K562 (cell line): ENCODE data around the gene KRT14. TPM values are rescaled to one million over a fixed set of nuclear protein-coding genes. Genes with fewer than 3 reads are reported as not detected.
A peak's percentile ranks its signal among the peaks of the same experiment; 100 is the strongest.

Experiments
- ATAC-seq: fragments of 200-7000 bp; cut with Tn5 transposase; 3 replicates; pipeline ENCODE4 v1.9.1; 2020; ENCODE audit warnings: moderate library complexity
- BruUV-seq: library from RNA; stranded (reverse); fragments of 400-500 nt; replicated peaks from 2 replicates; lab custom pipeline; 2021; lab: Mats Ljungman, UMichigan
- CTCF ChIA-PET: fragments of 300-600 bp; formaldehyde crosslinking; extraction: SDS; loops from one replicate; lab custom pipeline; 2021; ENCODE audit warnings: low intra/inter-chr PET ratio; lab: Yijun Ruan, JAX
- POLR2A ChIA-PET: fragments of 300-600, 350-650 bp; sonication (Branson Sonifier 250); formaldehyde crosslinking; extraction: SDS; loops from one replicate; lab custom pipeline; 2021; ENCODE audit warnings: antibody characterized with exemption, inconsistent platforms; lab: Yijun Ruan, JAX
- DNase-seq, 4 experiments: peaks; one replicate each; pipeline versions ENCODE4 v3.0.0 to v3.0.0-alpha.2; 2011 to 2018; ENCODE audit warnings: low spot score in 3 of 4, mixed read lengths in 3 of 4; ENCODE audit errors: extremely low read depth in 1 of 4
- FAIRE-seq: peaks from 2 replicates; lab custom pipeline; 2011; peaks lifted over from hg19 to GRCh38; lab: Jason Lieb, UNC
- H2AFZ ChIP-seq: 2 replicates; pipeline ENCODE4 v1.6.0; 2011; ENCODE audit warnings: low read depth, low read length, control low read depth, inconsistent platforms
- H3K27ac ChIP-seq: fragments of 200-600 bp; 3 replicates; pipeline ENCODE4 v1.8.0; 2011; ENCODE audit warnings: low read depth, mild to moderate bottlenecking, control low read depth, inconsistent platforms, low read length, moderate library complexity, mixed read lengths; ENCODE audit errors: extremely low read depth
- H3K27me3 ChIP-seq, 2 experiments: fragments of 300-600 bp in 1 of 2; 2 replicates in 1 of 2; 3 replicates in 1 of 2; pipeline versions ENCODE4 v1.6.0 to v1.8.0; 2011; ENCODE audit warnings: inconsistent platforms in 2 of 2, low read length in 2 of 2, mild to moderate bottlenecking in 1 of 2, mixed read lengths in 1 of 2, moderate library complexity in 1 of 2; ENCODE audit not compliant: control insufficient read depth in 2 of 2, insufficient read depth in 2 of 2
- H3K36me3 ChIP-seq: fragments of 300-600 bp; 3 replicates; pipeline ENCODE4 v1.8.0; 2011; ENCODE audit warnings: mild to moderate bottlenecking, low read length, inconsistent platforms; ENCODE audit not compliant: control insufficient read depth, insufficient read depth
- H3K4me1 ChIP-seq, 2 experiments: fragments of 200-600 bp in 1 of 2; replicated peaks in 1 of 2; 2 replicates in 1 of 2; 3 replicates in 1 of 2; pipeline versions ENCODE4 v1.5.1 to v1.8.0; 2011; ENCODE audit warnings: inconsistent platforms in 2 of 2, low read length in 2 of 2, mild to moderate bottlenecking in 1 of 2, mixed read lengths in 1 of 2, moderate library complexity in 1 of 2; ENCODE audit not compliant: control insufficient read depth in 2 of 2, insufficient read depth in 2 of 2
- H3K4me2 ChIP-seq: 2 replicates; pipeline ENCODE4 v1.6.1; 2011; ENCODE audit warnings: low read length, control low read depth, inconsistent platforms, mixed read lengths; ENCODE audit not compliant: insufficient read depth
- H3K4me3 ChIP-seq: fragments of 200-600 bp; sonication (generic), shearing (Covaris generic); 2 replicates; pipeline ENCODE4 v1.5.1; 2016; ENCODE audit warnings: control low read depth, inconsistent platforms
- H3K79me2 ChIP-seq: fragments of 200-600 bp; 3 replicates; pipeline ENCODE4 v1.8.0; 2011; ENCODE audit warnings: low read length, inconsistent platforms; ENCODE audit not compliant: control insufficient read depth, insufficient read depth
- H3K9ac ChIP-seq, 2 experiments: 2 replicates each; pipeline versions ENCODE4 v1.6.0 to v1.6.1; 2011; ENCODE audit warnings: low read depth in 2 of 2, low read length in 2 of 2, control low read depth in 1 of 2, inconsistent platforms in 1 of 2, mild to moderate bottlenecking in 1 of 2, mixed read lengths in 1 of 2; ENCODE audit not compliant: insufficient read depth in 1 of 2
- H3K9me1 ChIP-seq: one replicate; pipeline ENCODE4 v1.6.0; 2011; ENCODE audit warnings: inconsistent platforms, mild to moderate bottlenecking, low read length, moderate library complexity; ENCODE audit not compliant: control insufficient read depth, insufficient read depth
- H3K9me3 ChIP-seq: replicated peaks from 2 replicates; pipeline ENCODE4 v1.5.1; 2011; ENCODE audit warnings: low read depth, low read length, inconsistent platforms; ENCODE audit not compliant: control insufficient read depth, insufficient read depth
- H4K20me1 ChIP-seq: replicated peaks from 2 replicates; pipeline ENCODE4 v1.6.1; 2011; ENCODE audit warnings: low read length, inconsistent platforms, mixed read lengths; ENCODE audit not compliant: control insufficient read depth, insufficient read depth
- HDAC6 ChIP-seq: IDR thresholded peaks from 2 replicates; pipeline ENCODE4 v1.6.1; 2012; ENCODE audit warnings: low read depth, mild to moderate bottlenecking, control low read depth, inconsistent platforms, low read length, moderate library complexity
- MXD1 ChIP-seq: fragments of 250-450 bp; sonication (Bioruptor Pico); IDR thresholded peaks from 2 replicates; pipeline ENCODE4 v1.8.0; 2021; ENCODE audit warnings: borderline replicate concordance, mild to moderate bottlenecking, moderate library complexity; ENCODE audit not compliant: poor library complexity, severe bottlenecking
- NFE2 ChIP-seq: IDR thresholded peaks from 2 replicates; pipeline ENCODE4 v1.6.1; 2014; ENCODE audit warnings: antibody characterized with exemption, low read depth
- NR2F6 ChIP-seq: fragments of 450-650 bp; formaldehyde crosslinking; IDR thresholded peaks from 2 replicates; pipeline ENCODE4 v1.4.0; 2020; ENCODE audit warnings: mild to moderate bottlenecking
- PATZ1 ChIP-seq: fragments of 250-450 bp; sonication (Bioruptor Pico); IDR thresholded peaks from 2 replicates; pipeline ENCODE4 v1.5.0; 2020; ENCODE audit warnings: mild to moderate bottlenecking, borderline replicate concordance
- SMARCA4 ChIP-seq: fragments of 450-650 bp; IDR thresholded peaks from 2 replicates; pipeline ENCODE4 v1.6.1; 2016
- ZNF696 ChIP-seq: fragments of 250-450 bp; sonication (Bioruptor Pico); conservative IDR thresholded peaks from 2 replicates; pipeline ENCODE4 v1.4.0; 2020; ENCODE audit warnings: mild to moderate bottlenecking, moderate library complexity
- WGBS: fragments of 100-300 bp; shearing (Covaris generic); methylation state at CpG from one replicate; pipeline ENCODE4 v1.1.6; 2016; ENCODE audit warnings: low coverage, mixed read lengths; ENCODE audit not compliant: insufficient coverage; ENCODE audit errors: missing lambda C conversion rate; 5-methylcytosine and 5-hydroxymethylcytosine counted together
- in situ Hi-C: fragments of 300-500 bp; cut with MboI; formaldehyde crosslinking; loops from 4 replicates; pipeline ENCODE4 v1.15.0; 2018; ENCODE audit warnings: inconsistent platforms, mixed read lengths
- intact Hi-C: fragments of 100-400 bp; cut with micrococcal nuclease; formaldehyde crosslinking; loops from 2 replicates; pipeline ENCODE4 v1.14.2; 2022
- polyA plus RNA-seq, 8 experiments: library from polyadenylated mRNA; depleted of rRNA in 4 of 8; stranded (reverse) in 5 of 8; unstranded in 3 of 8; fragments of >200 nt; fragmentation: Nextera tagmentation in 2 of 8; fragmentation: Illumina TruSeq in 1 of 8; extraction: Ambion mirVana in 2 of 8; extraction: Trizol in 1 of 8; gene quantifications; 2 replicates each; pipeline versions ENCODE4 v1.2.1 to v1.2.3, GENCODE V29; 2011 to 2014; ENCODE audit warnings: inconsistent platforms in 1 of 8, missing spikeins in 1 of 8
- total RNA-seq, 7 experiments: library from RNA; depleted of rRNA in 6 of 7; stranded (reverse); fragments of >200 nt in 6 of 7; fragmentation: Illumina TruSeq in 2 of 7; extraction: Trizol in 2 of 7; gene quantifications; 2 replicates each; pipeline versions ENCODE4 v1.2.1 to v1.2.3, GENCODE V29; 2011 to 2021; ENCODE audit warnings: low replicate concordance in 1 of 7

Gene KRT14
- total and polyA plus RNA-seq, 9 of the 15 experiments (the other 6 are each of a cell fraction or from before 2014, with no cell fraction given), result 0.22 TPM; not detected in 8

GRCh38 chr17:41559548-41559947, 27.1 kb downstream of the KRT14 start (continued):
- TF ChIP-seq HDAC6 (no peak), NR2F6 (CRISPR knock-in tag) (no peak), ZNF696 (CRISPR knock-in tag) (no peak), SMARCA4 (peak; percentile 64; the same call in 1 of the 2 replicates), NFE2 (no peak)

GRCh38 chr17:41556931-41557330, 29.8 kb downstream of the KRT14 start:
- H4K20me1 ChIP-seq, result no peaks in the 10 kb centered on the region
- peaks cover 28 to 35% of the 10 kb centered on the region in 2 experiments for H3K27me3 ChIP-seq
- in situ Hi-C loops, result no loop called here
- WGBS, result 0% methylated on average over 9 of the region's 9 CpGs
- ChIA-PET CTCF (no interaction called here), POLR2A (no interaction called here)
- no peak for TF ChIP-seq MXD1 (CRISPR knock-in tag)
- no peak for TF ChIP-seq PATZ1
- no peaks in the 10 kb centered on the region for H3K36me3 ChIP-seq
- H3K4me1 ChIP-seq, result no peaks in the 10 kb centered on the region; a peak in 1 of 5 replicates
- no peaks in the 10 kb centered on the region for H3K9me3 ChIP-seq
- H3K79me2 ChIP-seq, result no peaks in the 10 kb centered on the region
- intact Hi-C loops, result no loop called here
- no peaks in the 10 kb centered on the region for H3K9me1 ChIP-seq
- FAIRE-seq, result no peak
- no peak for ATAC-seq
- no peak overlapping the region for H3K4me3 ChIP-seq
- no peak overlapping the region; a peak in 1 of 4 replicates for H3K9ac ChIP-seq
- no TSS peak for BruUV-seq
- no peak overlapping the region for H2AFZ ChIP-seq
- H3K27ac ChIP-seq, result no peak overlapping the region
- no peak overlapping the region for H3K4me2 ChIP-seq
- DNase-seq, result no peak
